Thoracic aorta (tissue), 2 donors: Measurements from ENCODE around the gene LRMDA. TPM values are rescaled to one million over a fixed set of nuclear protein-coding genes. Genes with fewer than 3 reads are reported as not detected.

ENCODE experiments used
- ATAC-seq: fragments of 150-250 bp; one replicate; pipeline ENCODE4 v1.8.0; 2017; ENCODE audit warnings: low read depth; ENCODE audit not compliant: insufficient number of reproducible peaks, low FRiP score
- DNase-seq: peaks from one replicate; pipeline ENCODE4 v3.0.0-alpha.2; 2020; ENCODE audit warnings: low spot score
- H3K27ac ChIP-seq, 2 donors: fragments of 200-600 bp; sonication (generic); 1 replicate in 1 of 2; 2 replicates in 1 of 2; pipeline ENCODE4 v1.5.1; 2016; ENCODE audit warnings: mild to moderate bottlenecking in 2 of 2, moderate library complexity in 2 of 2
- H3K27me3 ChIP-seq: fragments of 200-600 bp; sonication (generic); replicated peaks from 2 replicates; pipeline ENCODE4 v1.6.0; 2016; ENCODE audit warnings: mild to moderate bottlenecking; ENCODE audit not compliant: insufficient read depth
- H3K36me3 ChIP-seq: fragments of 200-600 bp; sonication (generic); one replicate; pipeline ENCODE4 v1.5.1; 2016
- H3K4me1 ChIP-seq, 2 donors: fragments of 200-600 bp; sonication (generic); 1 replicate in 1 of 2; 2 replicates in 1 of 2; pipeline versions ENCODE4 v1.5.1 to v1.6.0; 2016; ENCODE audit warnings: low read depth in 2 of 2, mild to moderate bottlenecking in 1 of 2; ENCODE audit not compliant: control insufficient read depth in 1 of 2
- H3K4me3 ChIP-seq: fragments of 200-600 bp; sonication (generic); 2 replicates; pipeline ENCODE4 v1.5.1; 2016; ENCODE audit warnings: mild to moderate bottlenecking
- H3K9me3 ChIP-seq: fragments of 200-600 bp; sonication (generic); 2 replicates; pipeline ENCODE4 v1.5.1; 2016
- CTCF ChIP-seq: fragments of 200-600 bp; sonication (generic); IDR thresholded peaks from one replicate; pipeline ENCODE4 v1.5.1; 2019; ENCODE audit warnings: antibody characterized with exemption
- total RNA-seq, 2 donors: library from RNA; depleted of rRNA; stranded (reverse); fragments of >200 nt; gene quantifications; one replicate each; pipeline versions ENCODE4 v1.1.0 to v1.2.3, GENCODE V29; 2016

The LRMDA gene
- total RNA-seq, 2 donors from 2014 or later, result 8.3 to 36.6 TPM

GRCh38 chr10:75926763-75927162 lies 495.3 kb downstream of the LRMDA start:
- ATAC-seq, result no peak
- TF ChIP-seq CTCF, result no peak
- Histone ChIP-seq H3K36me3 (no peaks in the 10 kb centered on the region), H3K9me3 (no peaks in the 10 kb centered on the region), H3K27me3 (no peaks in the 10 kb centered on the region), H3K4me3 (no peak overlapping the region), H3K27ac (no peak overlapping the region), H3K4me1 (no peaks in the 10 kb centered on the region)
- DNase-seq, result no peak

- no peak for TF ChIP-seq CTCF
- H3K27ac ChIP-seq, result no peak overlapping the region
- no peak for ATAC-seq
- H3K36me3 ChIP-seq, result no peaks in the 10 kb centered on the region
- no peaks in the 10 kb centered on the region for H3K9me3 ChIP-seq
- no peaks in the 10 kb centered on the region for H3K4me1 ChIP-seq
- H3K4me3 ChIP-seq, result no peak overlapping the region
- no peaks in the 10 kb centered on the region for H3K27me3 ChIP-seq
- no peak for DNase-seq
These were observed 496.8 kb downstream of the LRMDA start for GRCh38 chr10:75928231-75928630.

- no peaks in the 10 kb centered on the region for H3K27me3 ChIP-seq
- ATAC-seq (no peak), DNase-seq (no peak)
- H3K4me1 ChIP-seq, result no peaks in the 10 kb centered on the region
- no peaks in the 10 kb centered on the region for H3K36me3 ChIP-seq
- no peak overlapping the region for H3K4me3 ChIP-seq
- H3K9me3 ChIP-seq, result no peaks in the 10 kb centered on the region
- TF ChIP-seq CTCF, result no peak
- H3K27ac ChIP-seq, result no peak overlapping the region
These were observed 498.3 kb downstream of the LRMDA start for GRCh38 chr10:75929630-75930161.

GRCh38 chr10:75932921-75933320 lies 501.5 kb downstream of the LRMDA start:
- H3K4me3 ChIP-seq, result no peak overlapping the region
- H3K4me1 ChIP-seq, result no peaks in the 10 kb centered on the region
- ATAC-seq, result no peak
- no peaks in the 10 kb centered on the region for H3K9me3 ChIP-seq
- no peak for DNase-seq
- no peaks in the 10 kb centered on the region for H3K27me3 ChIP-seq
- no peak overlapping the region for H3K27ac ChIP-seq
- no peaks in the 10 kb centered on the region for H3K36me3 ChIP-seq
- TF ChIP-seq CTCF, result no peak

- H3K27ac ChIP-seq, result no peak overlapping the region
- no peak overlapping the region for H3K4me3 ChIP-seq
- ATAC-seq (no peak), DNase-seq (no peak)
- no peak for TF ChIP-seq CTCF
- no peaks in the 10 kb centered on the region for H3K27me3 ChIP-seq
- H3K9me3 ChIP-seq, result no peaks in the 10 kb centered on the region
- H3K36me3 ChIP-seq, result no peaks in the 10 kb centered on the region
- no peaks in the 10 kb centered on the region for H3K4me1 ChIP-seq
These were observed 503.8 kb downstream of the LRMDA start for GRCh38 chr10:75935240-75935639.
